Midbrain (tissue), 1 donor: ENCODE measurements around the gene CALR3.
"Not testable (repeated sequence)": the region's sequence is repeated elsewhere in the genome, so short reads cannot be mapped to it uniquely, and the experiment has no call there.

Source experiments
- DNase-seq: peaks from one replicate; lab custom pipeline; 2025; lab: John Stamatoyannopoulos, UW

Gene CALR3

DNA sequence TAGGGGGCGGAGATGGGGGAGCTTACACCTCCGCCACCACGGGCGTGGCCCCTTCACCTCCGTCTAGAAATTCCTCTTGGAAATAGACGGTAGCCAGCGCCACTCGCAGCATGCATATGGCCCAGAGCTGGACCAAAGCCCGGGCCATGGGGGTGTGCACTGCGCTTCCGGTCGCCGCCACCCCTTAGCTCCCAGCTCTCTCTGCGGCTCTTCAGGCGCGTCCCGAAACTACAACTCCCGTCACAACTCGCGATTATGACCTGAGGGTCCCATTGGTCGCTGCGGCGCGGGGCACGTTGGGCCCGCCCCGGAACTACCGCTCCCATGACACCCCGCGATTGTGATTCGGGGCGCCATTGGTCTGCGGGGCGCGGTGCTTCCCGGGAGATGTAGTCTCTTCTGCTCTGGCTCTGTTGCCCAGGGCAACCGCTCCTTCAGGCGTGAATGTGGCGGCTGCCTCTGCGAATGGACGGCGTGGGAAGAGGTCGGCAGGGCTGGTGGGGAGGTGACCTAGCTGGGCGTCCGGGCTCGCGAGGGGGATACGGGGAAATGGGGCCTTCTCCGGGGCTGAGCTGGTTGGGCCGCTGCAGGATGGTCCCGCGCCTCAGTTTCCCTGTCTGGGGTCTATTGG is at the start of gene CALR3, which contains the start of gene C19orf44:
CALR3 (minus strand) TSS at position 186 of the 631 bp plus-strand sequence; CDS start at position 148, 38 bp downstream.
C19orf44 (plus strand) TSS at position 413 of the 631 bp plus-strand sequence. CDS start 4,399 bp downstream, outside the sequence.
- peak; percentile 99 for DNase-seq

GRCh38 chr19:16544473-16545231 is 48.7 kb upstream of the CALR3 start:
- no peak for DNase-seq

DNA sequence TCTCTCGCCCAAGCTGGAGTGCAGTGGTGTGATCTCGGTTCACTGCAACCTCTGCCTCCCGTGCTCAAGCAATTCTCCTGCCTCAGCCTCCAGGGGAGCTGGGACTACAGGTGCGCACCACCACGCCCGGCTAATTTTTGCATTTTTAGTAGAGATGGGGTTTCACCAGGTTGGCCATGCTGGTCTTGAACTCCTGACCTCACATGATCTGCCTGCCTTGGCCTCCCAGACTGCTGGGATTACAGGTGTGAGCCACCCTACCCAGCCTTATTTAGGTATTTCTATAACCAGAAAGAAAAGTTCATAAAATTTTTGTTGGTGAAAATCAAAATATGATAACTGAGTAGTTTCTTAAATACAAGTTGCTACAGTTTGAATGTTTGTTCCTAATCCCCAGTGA is 47.8 kb upstream of the CALR3 start:
- DNase-seq, result not testable (repeated sequence)

DNA sequence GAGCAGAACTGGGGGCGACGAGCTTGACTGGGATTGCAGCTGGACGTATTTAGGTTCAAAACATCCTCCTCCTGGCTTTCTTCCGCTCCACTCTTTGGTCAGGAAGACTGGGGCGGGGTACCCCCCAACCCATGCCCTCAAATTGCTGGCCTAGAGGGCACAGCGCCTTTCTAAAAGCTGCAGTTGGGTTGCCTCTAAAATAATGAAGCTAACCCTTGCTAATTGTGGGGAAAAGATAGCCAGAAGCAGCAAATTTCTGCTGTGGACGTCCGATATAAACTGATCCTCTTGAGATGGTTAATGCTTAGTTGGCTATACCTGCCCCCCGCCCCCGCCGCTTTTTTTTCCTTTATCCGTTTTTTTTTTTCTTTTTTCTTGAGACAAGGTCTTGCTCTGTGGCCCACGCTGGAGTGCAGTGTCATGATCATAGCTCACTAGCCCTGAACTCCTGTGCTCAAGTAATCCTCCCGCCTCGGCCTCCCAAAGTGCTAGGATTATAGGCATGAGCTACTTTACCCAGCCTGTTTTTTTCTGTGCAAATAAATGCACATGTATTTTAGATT is 47.0 kb upstream of the CALR3 start:
- peak; percentile 55 for DNase-seq

DNA sequence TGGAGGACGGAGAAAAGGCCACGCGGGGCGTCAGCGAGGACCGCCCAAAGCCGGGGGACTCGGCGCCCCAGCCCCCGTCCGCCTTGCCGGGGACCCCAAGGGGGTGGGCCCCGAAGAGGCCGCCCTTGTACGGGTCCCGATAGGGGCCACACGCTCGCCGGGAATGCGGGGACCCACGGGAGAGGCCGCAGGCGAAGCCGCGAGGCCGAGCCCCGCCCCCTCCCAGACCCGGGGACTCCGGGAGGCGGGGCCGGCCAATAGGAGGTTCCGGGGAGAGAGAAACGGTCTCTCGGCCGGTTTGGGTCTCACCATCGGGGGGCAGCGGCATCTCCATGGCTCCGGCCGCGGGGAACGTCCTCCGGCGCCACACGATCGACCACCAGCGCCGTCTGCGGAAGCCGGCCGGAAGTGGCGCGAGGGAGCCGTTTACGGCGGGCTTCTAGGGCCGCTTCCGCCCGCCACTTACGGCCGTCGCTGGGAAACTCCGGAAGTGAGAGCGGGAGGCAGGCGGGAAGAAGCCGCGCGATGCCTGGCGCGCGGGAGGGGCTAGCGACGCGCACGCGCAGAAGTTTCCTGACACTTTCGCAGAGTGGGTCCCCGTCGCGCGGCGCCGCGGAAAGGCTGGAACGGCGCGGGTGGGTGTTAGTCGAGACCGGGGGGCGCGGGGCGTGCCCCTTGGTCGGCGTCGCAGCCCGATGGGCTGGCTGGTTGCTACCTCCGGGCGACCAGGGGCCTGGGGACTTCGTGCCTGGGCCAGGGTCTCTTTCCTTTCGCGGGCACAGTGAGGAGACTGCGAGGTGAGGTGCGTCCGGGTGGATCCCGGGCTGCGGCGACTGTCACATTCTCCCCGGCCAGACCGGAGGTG is 46.3 kb upstream of the CALR3 start, which contains the start of gene CHERP:
CHERP (minus strand) TSS at position 393 of the 865 bp plus-strand sequence; CDS start at position 334, 59 bp downstream.
- peak; percentile 97 for DNase-seq

- DNase-seq, result no peak
Observed at GRCh38 chr19:16541526-16542044, 45.6 kb upstream of the CALR3 start.

- DNase-seq, result no peak
Observed at GRCh38 chr19:16540948-16541347, 45.0 kb upstream of the CALR3 start.

DNA sequence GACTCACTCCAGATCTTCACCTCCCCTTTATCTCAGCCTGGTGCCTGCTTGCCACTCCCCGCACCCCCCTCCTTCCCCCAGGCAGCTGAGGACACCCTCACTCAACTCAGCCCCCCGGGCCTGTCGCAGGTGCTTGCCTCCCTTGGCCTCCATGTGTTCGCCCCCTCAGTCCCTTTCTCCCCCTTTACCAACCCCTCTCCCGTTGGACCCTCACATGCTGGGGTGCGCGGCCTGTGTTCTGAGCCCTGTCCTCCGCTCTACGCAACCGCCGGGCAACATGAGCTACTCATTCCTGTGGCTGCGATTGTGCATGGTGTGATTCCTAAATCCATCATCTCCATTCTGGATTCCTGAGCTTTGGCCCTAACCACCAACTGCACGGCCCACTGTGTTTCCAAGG is 41.1 kb upstream of the CALR3 start:
- DNase-seq, result no peak

GRCh38 chr19:16536130-16536529 is 40.2 kb upstream of the CALR3 start:
- no peak for DNase-seq

DNA sequence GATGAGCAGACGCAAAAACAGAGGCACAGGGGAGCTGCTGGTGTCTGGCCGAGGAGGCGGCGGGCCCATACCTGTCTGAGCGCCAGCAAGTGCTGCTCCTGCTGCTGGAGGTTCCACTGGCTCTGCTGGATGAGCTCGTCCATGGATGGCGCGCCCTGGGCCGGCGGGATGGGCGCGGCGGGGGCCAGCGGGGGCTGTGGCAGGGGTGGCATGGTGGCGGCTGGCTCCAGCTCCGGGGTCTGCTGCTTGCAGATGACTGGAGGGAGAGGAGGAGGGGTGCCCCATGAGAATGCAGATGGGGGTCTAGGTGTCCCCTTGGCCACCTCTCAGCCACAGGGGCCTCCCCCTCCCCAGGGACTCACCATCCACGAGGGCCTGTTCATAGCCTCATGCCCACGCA is 39.4 kb upstream of the CALR3 start:
- DNase-seq, result no peak

GRCh38 chr19:16532440-16533234 is 36.7 kb upstream of the CALR3 start:
- no peak for DNase-seq

DNA sequence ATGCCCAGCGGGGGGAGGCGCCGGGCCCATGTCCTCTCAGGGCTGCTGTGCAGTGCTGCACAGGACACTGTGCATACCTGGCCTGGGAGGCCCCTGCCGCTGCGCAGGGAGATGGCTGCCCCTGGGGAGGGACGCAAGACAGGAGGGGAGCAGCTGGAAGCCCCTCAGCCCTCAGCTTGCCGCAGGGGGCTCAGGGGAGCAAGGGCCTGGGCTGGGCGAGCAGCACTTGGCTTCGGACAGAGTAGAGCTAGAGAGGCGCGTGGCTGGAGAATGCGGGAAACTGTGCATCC is 35.4 kb upstream of the CALR3 start:
- no peak for DNase-seq

GRCh38 chr19:16530540-16531379 is 34.8 kb upstream of the CALR3 start:
- no peak for DNase-seq

GRCh38 chr19:16529466-16530144 is 33.6 kb upstream of the CALR3 start:
- no peak for DNase-seq

DNA sequence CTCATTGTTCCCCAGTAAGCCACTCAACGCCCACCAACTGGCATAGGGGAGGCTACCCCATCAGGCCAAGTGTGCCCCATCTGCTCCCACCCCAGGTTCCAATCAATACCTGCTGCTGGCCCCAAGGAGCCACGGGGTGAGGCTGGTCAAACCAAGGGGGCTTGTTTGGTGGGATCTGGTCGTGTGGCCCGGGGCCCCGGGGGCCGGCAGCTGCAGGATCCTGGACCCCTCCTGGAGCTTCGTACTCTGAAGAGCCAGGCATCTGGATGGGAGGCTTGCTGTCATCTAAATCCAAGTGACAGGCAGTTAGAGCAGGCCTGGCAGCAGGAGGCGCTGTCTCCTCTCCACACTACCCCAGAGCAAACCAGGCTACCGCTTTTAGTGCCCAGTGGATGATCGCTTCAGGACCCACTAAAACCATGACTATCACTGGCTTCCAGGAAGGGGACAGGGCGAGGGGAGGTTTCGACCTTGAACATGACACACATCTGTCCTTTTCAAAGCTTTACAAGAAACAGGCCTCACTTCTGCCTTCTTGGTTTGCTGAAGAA is 32.1 kb upstream of the CALR3 start:
- no peak for DNase-seq

GRCh38 chr19:16527334-16527935 is 31.5 kb upstream of the CALR3 start:
- no peak for DNase-seq

- no peak for DNase-seq
Observed at GRCh38 chr19:16525751-16526481, 29.9 kb upstream of the CALR3 start.
